ENCODE data around the gene WDR47.

WDR47 gene

DNA sequence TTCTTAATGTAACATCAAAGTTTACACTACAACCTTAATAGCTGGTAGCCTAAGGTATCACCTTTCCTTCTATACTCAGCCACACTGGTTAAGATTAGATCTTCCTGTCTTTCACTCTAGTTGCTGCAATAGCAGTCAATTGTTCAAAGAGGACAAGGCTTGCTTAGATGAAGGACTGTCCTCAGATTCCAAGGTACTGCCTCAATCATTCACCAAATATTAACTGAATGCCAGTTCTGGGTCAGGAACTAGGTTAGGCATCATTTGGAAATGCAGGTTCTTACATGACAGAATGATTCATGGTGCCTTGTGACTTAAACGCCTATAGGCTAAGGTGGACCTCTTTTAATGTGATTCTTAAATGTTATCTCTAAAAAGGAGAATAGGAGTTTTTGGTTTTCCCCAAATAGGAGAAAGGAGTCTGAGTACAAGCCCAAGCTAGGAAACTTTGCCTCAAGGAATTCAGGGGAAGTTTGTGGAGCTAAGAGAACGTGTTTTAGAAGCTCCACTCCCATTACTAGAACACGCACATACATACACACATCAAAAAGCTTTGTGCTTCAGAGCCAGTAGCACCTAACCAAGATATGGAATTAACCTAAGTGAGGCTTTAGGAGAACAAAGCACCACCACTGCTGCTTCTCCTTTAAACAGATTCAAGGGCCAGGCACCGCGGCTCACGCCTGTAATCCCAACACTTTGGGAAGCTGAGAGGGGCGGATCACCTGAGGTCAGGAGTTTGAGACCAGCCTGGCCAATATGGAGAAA is 8.5 kb upstream of the WDR47 start:
- TF ChIP-seq, protein P1, sequence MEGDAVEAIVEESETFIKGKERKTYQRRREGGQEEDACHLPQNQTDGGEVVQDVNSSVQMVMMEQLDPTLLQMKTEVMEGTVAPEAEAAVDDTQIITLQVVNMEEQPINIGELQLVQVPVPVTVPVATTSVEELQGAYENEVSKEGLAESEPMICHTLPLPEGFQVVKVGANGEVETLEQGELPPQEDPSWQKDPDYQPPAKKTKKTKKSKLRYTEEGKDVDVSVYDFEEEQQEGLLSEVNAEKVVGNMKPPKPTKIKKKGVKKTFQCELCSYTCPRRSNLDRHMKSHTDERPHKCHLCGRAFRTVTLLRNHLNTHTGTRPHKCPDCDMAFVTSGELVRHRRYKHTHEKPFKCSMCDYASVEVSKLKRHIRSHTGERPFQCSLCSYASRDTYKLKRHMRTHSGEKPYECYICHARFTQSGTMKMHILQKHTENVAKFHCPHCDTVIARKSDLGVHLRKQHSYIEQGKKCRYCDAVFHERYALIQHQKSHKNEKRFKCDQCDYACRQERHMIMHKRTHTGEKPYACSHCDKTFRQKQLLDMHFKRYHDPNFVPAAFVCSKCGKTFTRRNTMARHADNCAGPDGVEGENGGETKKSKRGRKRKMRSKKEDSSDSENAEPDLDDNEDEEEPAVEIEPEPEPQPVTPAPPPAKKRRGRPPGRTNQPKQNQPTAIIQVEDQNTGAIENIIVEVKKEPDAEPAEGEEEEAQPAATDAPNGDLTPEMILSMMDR (IDR thresholded peaks at IDR 0.05; ENCODE audit: low read depth, low read length, missing control alignments), result no peak
- H3K4me3 ChIP-seq (ENCODE audit: low read depth, low read length), result no peak overlapping the region
- no peak for DNase-seq (ENCODE audit: low read depth)

DNA sequence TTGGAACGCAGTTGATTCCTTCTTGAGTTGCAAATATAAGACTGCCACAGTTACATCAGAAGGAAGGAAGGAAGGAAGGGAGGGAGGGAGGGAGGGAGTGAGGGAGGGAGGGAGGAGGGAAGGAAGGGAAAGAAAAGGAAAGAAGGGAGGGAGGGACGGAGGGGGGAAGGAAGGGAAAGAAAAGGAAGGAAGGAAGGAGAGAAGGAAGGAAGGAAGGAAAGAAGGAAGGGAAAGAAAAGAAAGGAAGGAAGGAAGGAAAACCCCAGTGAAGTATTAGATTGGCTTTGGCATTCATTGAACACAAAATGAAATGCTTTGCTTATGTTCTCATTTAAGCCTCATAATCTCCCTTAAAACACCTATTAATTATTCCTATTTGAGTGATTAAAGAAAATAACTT is 6.4 kb upstream of the WDR47 start:
- H3K4me3 ChIP-seq (ENCODE audit: low read depth, low read length), result no peak overlapping the region
- TF ChIP-seq, protein P1 (IDR thresholded peaks at IDR 0.05; ENCODE audit: low read depth, low read length, missing control alignments), result no peak
- DNase-seq (ENCODE audit: low read depth), result no peak

DNA sequence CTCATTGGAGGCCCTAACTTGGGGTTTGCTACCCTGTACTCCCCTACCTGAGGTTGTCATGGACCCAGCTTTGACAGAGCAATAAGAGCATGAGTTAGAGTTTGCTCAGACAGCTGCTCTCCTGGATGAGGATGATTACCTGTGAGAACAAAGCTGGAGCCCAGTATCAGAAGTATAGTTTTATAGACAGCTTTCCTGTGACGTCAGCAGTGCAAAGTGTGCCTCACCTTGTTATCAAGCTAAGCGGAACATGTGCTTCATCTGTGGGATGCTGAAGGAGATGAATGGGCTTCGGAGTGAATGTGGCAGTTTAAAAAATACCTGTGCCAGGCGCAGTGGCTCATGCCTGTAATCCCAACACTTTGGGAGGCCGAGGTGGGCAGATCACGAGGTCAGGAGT is 5.4 kb upstream of the WDR47 start:
- H3K4me3 ChIP-seq (ENCODE audit: low read depth, low read length), result no peak overlapping the region
- TF ChIP-seq, protein P1 (IDR thresholded peaks at IDR 0.05; ENCODE audit: low read depth, low read length, missing control alignments), result no peak
- no peak for DNase-seq (ENCODE audit: low read depth)

DNA sequence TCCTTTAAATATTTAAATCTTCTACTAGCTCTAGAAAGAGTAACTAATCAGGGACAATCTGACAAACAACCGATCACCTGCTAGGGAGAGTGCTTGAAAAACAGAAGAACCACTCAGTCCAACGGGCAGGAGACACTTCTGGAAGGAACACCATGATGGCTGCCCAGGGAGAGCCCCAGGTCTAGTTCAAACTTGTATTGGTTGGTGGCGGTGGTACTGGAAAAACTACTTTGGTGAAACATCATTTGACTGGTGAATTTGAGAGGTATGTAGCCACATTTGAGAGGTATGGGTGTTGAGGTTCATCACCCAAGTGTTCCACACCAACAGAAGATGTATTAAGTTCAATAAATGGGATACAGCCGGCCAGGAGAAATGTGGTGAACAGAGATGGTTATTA is 4.8 kb upstream of the WDR47 start:
- H3K4me3 ChIP-seq (ENCODE audit: low read depth, low read length), result no peak overlapping the region
- DNase-seq (ENCODE audit: low read depth), result no peak
- TF ChIP-seq, protein P1 (IDR thresholded peaks at IDR 0.05; ENCODE audit: low read depth, low read length, missing control alignments), result no peak

DNA sequence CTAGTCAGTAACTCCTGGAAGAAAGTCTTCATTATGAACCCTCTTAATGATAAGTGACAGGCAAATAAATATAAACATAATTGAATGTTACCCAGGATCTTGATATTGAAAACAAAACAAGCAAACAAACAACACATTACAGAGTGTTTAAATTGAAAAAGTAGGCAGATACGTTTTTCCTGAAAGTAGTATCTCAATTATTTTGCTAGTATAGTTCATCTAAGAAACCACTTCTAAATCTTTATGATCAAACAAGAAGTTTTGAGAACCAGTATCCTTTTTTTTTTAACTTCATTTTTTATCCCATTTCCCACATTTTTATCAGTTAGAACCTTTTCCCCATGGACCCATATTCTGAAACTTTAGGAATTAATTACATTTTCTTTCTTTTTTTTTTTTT is 3.7 kb upstream of the WDR47 start:
- TF ChIP-seq, protein P1 (IDR thresholded peaks at IDR 0.05; ENCODE audit: low read depth, low read length, missing control alignments), result no peak
- no peak overlapping the region for H3K4me3 ChIP-seq (ENCODE audit: low read depth, low read length)

DNA sequence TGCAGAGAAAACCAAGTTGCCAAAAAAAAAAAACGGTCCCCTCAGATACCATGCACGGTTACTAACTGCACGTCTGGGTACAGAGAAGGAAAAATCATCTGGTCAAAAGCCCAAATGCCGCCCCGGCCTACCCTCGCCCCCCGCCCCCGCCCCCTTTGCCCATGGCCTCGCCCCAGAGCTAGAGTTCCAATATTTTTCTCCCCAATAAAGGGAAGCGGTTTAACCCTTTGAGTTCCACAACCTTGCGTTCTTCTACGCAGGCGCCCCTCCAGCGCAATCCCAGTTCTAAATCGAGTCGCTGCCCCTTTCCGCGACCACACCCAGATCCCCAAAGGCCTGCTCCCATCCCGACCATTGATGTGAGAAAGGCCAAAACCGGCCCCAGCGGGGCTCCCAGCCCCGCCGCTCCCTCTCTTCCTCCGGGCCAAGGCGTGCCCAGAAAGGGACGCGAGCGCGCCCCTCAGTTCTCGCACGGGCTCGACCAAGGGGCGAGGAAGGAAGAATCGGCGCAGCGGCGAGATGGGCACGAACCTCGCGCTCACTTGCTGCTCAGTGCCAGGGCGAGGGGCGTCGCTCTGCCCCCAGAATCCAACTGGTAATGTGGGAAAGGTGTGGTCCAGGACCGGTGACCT is 797 bp downstream of the WDR47 start:
- peak overlapping the region; percentile 96 for H3K4me3 ChIP-seq (ENCODE audit: low read depth, low read length)

More for the DNA sequence above, 3.7 kb upstream of the WDR47 start:
- no peak for DNase-seq (ENCODE audit: low read depth)

More for the DNA sequence above, 797 bp downstream of the WDR47 start:
- TF ChIP-seq, protein P1 (IDR thresholded peaks at IDR 0.05; ENCODE audit: low read depth, low read length, missing control alignments), result no peak
- no peak for DNase-seq (ENCODE audit: low read depth)

Data from GM12864 (cell line).